ENCODE data around the gene ARL1.
"Not testable (repeated sequence)": the region's sequence is repeated elsewhere in the genome, so short reads cannot be mapped to it uniquely, and the experiment has no call there.

ARL1 gene

DNA sequence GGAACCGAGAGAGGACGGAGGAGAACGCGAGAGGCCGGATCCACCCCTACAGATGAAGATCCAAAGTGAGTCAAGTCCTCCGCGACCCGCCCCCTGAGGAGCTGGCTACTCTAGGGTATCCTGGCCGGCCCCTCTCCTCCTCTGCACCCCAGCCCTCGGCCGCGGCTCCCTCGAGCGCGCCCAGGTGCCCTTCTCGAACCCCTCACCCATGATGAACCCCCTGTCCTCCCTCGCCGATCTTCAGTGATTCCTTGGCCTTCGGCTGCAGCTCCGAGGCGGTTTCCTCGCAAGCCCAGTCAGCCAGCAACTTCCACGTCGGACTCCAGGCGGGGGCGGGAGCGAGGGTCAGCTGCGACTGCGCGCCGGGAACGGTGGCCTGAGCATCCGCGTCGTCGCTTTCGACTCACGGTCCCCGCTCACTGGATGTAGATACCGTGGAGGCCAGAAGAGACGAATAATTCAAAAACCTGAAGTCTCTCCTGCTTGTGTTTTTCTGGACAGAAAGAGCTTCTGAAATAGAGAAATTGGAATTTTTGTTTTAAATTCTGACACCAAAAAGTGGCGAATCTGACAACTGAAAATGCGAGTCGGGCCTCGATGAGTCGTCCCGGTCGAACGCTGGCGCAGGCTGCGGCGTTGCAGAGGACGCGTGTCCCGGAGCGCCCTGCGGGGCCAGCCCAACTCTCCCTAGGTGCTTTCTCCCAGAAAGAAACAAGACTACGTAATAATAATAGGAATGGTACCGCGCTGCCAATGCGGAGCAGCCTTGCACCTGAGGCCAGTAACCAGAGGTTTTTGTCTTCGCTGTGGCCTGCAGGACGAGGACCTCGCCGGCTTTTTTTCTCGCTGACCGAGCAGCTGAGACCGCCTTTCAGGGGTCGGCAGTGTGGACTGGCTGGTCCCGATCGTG, at the start of gene ARL1:
Gene ARL1 (minus strand): TSS at position 337 of the 910 bp plus-strand sequence. CDS start 127 bp downstream, at position 210.
- FAIRE-seq, result no peak

DNA sequence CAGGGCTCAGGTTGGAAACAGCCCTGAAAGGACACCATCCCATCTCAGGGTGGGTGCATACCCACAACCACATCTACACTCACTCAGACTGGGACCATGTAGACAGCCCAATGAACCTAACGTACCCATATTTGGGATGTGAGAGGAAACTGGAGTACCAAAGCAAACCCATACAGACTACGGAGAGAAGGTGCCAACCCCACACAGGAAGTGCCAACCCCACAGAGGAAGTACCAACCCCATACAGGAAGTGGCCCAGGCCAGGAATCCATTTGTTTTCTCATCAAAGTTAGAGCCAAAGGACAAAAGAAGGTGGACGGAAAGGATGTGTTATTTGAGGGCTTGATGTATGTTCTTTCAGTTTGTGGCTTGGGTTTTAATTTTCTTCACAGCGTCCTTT, 48.1 kb upstream of the ARL1 start:
- no peak for FAIRE-seq

DNA sequence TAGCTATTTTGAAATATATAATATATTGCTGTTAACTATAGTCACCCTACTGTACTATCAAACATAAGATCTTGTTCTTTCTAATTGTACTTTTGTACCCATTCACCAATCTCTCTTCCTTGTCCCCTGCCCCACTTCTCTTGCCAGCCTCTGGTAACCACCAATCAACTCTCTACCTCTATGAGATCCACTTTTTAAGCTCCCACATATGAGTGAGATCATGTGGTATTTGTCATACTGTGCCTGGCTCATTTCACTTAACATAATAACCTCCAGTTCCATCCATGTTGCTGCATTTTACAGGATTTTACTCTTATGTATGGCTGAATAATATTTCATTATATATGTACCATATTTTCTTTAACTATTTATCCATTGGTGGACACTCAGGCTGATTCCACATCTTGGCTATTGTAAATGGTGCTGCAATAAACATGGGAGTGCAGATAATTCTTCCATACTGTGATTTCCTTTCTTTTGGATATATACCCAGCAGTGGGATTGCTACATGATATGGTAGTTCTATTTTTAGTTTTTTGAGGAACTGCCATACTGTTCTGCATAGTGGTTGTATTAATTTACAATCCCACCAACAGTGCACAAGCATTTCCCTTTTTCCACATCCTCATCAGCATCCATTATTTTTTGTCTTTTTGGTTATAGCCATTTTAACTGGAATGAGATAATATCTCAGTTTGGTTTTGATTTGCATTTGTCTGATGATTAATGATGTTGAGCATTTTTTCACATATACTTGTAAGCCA, 34.1 kb upstream of the ARL1 start:
- FAIRE-seq, result no peak

DNA sequence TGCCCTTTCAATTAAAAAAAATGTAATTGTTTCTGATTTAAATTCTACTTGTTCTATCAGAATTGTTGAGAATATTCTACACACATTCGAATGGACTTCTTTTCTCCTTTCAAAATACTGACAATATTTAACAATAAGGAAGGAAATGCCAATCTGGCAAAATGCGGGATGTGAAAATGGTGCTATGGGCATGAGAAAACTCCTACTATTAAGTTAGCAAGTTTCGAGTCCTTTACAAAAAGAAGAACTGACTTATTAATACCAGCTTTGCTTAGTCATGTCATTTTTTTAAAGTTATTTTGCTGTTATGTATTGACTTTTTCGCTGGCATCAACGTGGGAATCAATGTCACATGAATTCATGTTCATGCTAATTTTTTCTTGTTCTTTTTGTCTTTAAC, 31.7 kb upstream of the ARL1 start:
- FAIRE-seq, result no peak

DNA sequence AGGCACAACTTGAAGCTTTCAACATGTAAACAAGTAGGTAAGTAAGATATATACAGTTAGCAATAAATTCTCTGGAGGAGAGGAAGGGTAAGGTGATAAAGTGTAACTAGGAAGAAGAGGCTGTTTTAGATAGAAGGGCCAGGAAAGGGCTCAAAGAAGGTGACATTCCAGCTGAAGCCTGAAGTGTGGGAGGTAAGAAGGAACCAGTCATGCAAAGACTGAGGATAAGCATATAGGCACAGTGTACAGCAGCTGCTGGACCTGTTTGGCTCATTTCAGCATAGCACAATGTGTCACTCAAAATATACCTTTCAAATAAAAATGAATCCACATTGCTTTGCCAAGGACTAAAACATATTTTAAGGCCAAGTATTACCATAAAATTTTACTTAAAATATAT, 28.6 kb upstream of the ARL1 start:
- FAIRE-seq, result no peak

DNA sequence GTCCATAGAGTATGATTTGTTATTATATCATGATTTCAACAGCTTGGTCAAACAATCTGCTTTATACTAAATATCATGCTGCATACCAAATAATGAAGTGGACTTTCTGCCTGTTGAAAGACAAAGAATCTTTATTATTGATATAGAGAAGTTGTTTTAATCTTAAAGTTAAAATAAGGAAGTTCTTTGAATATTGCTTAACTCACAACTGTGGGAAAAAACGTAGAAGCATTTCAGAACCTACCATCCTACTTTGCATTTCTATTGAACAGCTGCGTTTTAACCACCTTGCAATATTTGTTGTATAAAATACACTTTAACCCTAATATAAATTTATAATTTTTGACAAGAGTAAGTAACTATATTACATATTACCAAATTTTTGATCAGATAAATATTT, 22.9 kb upstream of the ARL1 start:
- no peak for FAIRE-seq

DNA sequence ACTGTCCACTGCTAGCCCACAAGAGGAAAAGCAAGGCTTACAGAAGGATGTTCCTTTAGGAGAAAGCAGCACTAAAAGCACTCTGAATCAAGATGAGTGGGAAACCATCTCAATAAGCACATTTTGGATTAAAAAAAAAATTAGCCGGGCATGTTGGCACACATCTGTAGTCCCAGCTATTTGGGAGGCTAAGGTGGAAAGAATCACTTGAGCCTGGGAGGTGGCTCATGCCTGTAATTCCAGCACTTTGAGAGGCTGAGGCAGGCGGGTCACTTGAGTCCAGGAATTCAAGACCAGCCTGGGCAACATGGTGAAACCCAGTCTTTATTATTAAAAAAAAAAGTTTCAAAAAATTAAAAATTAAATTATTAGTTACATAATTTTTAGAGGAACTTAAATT, 17.0 kb upstream of the ARL1 start:
- FAIRE-seq, result no peak

DNA sequence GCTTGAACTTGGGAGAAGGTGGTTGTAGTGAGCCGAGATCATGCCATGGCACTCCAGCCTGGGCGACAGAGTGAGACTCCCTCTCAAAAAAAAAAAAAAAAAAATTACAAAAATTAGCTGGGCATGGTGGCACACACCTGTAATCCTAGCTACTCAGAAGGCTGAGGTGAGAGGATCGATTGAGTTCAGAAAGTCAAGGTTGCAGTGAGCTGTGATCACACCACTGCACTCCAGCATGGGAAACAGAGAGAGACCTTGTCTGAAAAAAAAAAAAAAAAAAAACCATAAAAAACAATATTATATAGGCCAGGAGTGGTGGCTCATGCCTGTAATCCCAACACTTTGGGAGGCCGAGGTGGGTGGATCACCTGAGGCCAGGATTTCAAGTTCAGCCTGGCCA, 14.5 kb upstream of the ARL1 start:
- not testable (repeated sequence) for FAIRE-seq

DNA sequence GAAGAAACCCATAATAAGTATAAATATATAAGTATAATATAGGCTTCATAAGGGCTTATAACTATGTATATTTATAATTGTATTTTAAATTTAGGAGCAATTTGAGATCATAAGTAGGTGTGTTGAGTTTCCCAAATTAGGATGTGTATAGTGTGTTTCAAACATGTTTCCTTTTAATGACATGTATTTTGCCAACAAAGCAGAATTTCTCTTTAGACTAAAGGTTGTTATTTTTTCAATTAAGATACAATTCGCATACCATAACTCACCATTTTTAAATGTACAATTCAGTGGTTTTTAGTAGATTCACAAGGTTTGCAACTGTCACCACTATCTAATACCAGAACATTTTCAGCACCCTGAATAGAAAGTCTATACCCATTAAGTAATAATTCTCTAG, 7.7 kb upstream of the ARL1 start:
- FAIRE-seq, result no peak

DNA sequence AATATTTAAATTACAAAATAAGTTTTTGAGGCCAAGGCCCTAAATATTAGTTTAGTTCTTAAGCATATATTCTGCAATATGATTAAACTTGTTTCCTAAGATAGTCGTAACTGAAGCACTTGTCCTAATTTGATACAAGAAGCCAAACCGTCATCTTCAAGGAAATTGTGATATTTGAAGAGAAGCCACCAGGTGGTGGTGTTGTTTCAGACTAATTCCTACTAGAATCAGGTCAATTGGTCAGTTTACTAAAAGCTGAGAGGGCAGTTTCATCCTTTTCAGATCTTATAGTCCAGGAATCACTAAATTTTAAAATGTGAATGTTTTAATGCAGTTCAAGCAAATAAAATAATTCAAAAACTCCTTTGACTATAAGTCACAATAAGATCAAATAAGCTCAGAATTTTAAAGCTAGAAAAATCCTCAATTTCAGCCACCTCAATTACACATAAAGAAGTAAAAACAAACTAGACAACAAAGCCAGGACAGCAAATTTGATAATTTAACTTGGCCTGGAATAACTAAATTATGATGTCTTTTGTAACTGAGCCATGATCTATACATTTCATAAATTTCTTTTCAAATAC, 7.1 kb upstream of the ARL1 start:
- peak; percentile 98 for FAIRE-seq

DNA sequence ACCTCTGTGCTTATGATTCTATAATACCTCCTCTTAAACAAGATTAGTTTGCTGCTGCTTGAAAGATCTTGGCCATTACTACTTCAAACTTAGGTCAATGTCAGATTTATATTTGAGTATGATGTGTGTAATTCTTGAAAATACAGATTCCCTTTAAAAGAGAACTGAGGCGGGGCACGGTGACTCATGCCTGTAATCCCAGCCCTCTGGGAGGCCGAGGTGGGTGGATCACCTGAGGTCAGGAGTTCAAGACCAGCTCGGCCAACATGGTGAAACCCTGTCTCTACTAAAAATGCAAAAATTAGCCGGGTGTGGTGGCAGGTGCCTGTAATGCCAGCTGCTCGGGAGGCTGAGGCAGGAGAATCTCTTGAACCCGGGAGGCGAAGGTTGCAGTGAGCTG, 2.6 kb upstream of the ARL1 start:
- not testable (repeated sequence) for FAIRE-seq

DNA sequence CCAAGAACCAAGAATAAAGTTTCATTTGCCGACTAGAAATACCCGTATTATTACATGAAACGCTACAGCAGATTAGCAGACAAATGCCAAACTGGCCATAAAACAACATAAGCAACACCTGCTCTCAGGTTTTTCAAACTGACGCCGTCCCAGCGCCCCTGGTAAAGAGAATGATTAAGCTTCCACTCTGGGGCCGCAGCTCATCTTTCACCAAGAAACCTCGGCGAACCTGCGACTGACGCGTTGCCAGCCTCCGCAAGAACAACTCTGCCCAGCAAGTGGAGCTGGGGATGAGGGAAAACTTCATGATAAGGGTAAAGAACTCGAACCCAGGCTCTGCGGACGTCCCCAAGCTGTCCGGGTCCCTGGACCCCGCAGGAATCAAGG, 530 bp downstream of the ARL1 start:
- no peak for FAIRE-seq

DNA sequence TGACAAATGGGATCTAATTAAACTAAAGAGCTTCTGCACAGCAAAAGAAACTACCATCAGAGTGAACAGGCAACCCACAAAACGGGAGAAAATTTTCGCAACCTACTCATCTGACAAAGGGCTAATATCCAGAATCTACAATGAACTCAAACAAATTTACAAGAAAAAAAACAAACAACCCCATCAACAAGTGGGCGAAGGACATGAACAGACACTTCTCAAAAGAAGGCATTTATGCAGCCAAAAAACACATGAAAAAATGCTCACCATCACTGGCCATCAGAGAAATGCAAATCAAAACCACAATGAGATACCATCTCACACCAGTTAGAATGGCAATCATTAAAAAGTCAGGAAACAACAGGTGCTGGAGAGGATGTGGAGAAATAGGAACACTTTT, 16.4 kb downstream of the ARL1 start:
- not testable (repeated sequence) for FAIRE-seq

DNA sequence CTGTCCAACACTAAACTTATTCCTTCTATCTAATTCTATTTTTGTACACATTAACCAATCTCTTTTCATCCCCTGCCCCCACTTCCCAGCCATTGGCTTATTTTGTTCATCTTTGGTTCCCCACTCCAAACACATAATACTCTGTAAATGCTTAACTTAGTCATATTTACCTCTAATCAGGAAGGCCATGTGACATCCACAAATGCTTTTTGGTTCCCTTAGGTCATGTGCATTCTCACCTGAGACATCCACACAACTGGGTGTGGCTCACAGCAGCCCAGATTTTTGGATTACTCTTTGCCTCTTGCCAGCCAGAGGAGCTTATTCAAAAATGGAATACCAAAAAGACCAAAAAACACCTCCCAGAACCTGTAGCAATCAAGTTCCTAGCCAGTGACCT, 28.4 kb downstream of the ARL1 start:
- FAIRE-seq, result no peak

DNA sequence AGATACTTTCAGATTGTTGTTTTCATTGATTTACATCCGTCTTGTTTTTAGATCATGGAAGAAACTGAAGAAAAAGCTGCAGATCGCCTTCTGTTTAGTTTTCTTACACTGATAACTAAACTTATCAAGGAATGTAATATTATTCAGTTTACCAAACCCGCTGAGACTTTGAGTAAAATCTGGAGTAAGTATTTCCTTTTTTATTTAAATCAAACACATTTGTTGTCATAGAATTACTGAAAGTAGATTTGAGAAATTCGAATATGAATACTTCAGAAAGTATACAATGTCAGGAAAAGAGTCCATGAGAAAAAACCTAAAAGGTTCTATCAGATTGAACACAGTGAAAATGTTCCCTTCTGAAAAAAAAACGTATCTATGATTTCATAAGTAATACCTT, 32.0 kb downstream of the ARL1 start:
- no peak for FAIRE-seq

DNA sequence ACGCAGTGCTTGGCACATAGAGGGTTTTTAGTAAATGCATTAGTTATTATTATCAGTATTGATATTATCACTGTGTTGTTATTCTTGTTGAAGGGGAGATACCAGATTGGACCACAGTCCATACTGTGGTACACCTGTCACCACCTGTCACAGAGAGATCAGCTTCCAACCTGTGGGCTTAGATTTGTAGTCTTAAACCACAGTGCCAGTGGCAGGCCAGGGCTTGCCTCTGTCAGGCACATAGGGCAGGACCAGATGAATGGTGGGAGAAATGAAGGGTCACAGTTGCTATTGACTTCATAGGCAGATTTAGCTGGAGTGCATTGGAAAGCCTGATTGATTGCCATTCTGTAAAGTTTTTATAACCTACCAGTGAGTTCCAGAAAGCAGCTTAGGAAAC, 35.1 kb downstream of the ARL1 start:
- no peak for FAIRE-seq

DNA sequence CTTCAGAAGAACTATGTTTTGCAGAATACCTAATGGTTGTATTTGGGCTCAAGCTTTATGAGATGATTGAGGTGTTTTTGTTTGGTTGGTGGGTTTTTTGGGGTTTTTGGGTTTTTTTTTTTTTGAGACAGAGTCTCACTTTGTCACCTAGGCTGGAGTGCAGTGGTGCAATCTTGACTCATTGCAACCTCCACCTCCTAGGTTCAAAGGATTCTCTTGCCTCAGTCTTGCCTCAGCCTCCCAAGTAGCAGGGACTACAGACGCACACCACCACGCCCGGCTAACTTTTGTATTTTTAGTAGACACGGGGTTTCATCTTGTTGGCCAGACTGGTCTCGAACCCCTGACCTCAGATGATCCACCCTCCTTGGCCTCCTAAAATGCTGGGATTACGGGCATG, 39.6 kb downstream of the ARL1 start:
- FAIRE-seq, result no peak

DNA sequence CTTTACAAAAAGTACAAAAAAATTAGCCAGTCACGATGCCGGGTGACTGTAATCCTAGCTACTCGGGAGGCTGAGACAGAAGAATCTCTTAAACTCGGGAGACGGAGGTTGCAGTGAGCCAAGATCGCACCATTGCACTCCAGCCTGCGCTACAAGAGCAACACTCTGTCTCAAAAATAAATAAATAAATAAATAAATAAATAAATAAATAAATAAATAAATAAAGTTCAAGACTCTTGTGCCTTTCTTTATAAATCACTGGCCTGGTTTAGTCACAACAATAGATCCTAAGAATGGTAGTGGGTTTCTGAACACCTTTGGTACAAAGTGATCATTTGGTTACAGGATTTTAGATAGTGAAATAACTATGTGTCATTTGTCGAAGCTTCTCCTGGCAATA, 46.1 kb downstream of the ARL1 start:
- FAIRE-seq, result no peak

DNA sequence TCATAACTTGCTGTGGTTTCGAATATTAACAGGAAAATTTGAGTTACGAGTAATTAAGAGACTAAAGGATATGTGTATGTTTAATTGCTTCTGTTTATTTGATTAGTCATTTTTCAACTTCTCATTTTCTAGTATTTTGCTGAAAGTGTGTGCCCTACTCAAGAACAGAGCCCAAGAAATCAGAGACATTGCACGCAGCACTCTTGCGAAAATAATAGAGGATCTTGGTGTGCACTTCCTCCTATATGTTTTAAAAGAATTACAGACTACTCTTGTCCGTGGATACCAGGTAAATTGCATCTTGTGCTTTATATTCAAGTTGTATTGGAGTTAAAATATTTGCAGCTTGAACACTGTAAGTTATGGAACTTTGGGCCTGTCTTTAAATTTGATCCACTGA, 50.8 kb downstream of the ARL1 start:
- no peak for FAIRE-seq

DNA sequence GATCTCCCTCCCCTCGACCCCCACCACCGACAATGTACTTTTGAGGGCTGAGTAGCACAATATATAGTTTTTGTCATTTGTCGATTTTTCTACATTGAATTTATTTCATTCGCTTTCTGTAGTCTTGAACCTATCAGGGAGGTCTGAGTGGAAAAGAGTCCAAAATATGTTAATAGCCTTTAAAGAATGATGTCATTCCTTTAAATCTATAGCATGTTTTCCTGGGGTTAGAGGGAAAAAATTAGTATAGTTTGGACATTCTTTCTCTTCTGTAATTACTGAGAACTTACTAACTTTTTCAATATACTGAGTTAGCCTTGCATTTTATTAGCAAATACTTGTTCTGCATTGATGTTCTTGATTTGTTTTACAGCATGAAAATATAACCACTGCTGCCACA, 55.9 kb downstream of the ARL1 start:
- no peak for FAIRE-seq

DNA sequence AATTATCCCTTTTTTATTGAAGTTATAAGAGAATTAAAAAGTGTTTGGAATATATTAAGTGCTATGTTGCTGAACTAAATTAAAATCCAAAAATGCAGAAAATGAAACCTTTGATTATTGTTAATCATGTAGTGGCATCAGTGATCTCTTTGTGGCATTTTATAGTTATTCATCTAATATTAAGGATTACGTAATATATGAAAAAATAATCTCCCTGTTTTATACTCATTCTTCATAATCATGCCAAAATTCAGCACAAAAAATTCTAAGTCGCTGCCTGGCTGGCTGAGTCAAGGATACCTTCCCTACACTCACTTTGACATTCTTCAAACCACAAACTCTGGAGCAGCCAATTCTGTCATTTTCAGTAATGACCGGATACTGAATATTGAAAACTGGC, 63.7 kb downstream of the ARL1 start:
- no peak for FAIRE-seq
